PFSK-1 (cell line): ENCODE data around the gene DAPK1.

ENCODE experiments used
- FOXP2 ChIP-seq: optimal IDR thresholded peaks from 2 replicates; pipeline ENCODE3; 2011; ENCODE audit warnings: borderline replicate concordance, control low read depth, inconsistent platforms; ENCODE audit not compliant: insufficient read depth; ENCODE audit errors: extremely low read length, extremely low read depth
- POLR2AphosphoS5 ChIP-seq: IDR thresholded peaks from 2 replicates; pipeline ENCODE4 v1.6.1; 2012; ENCODE audit warnings: low read depth, mild to moderate bottlenecking, control low read depth, low read length, moderate library complexity
- SIN3A ChIP-seq: IDR thresholded peaks from 2 replicates; pipeline ENCODE4 v1.6.1; 2012; ENCODE audit warnings: mild to moderate bottlenecking, low read length, moderate library complexity, borderline replicate concordance; ENCODE audit not compliant: insufficient read depth
- TAF1 ChIP-seq: IDR thresholded peaks from 2 replicates; pipeline ENCODE4 v1.6.1; 2012; ENCODE audit warnings: low read length, control low read depth, borderline replicate concordance; ENCODE audit not compliant: insufficient read depth
- TF ChIP-seq, protein P1 (sequence below), 2 experiments: IDR thresholded peaks; 2 replicates each; pipeline versions ENCODE4 v1.6.1 to v1.8.0; 2011 to 2012; ENCODE audit warnings: low read depth in 2 of 2, low read length in 2 of 2, control low read depth in 1 of 2, inconsistent platforms in 1 of 2, mild to moderate bottlenecking in 1 of 2, moderate library complexity in 1 of 2; ENCODE audit not compliant: insufficient read depth in 1 of 2

The DAPK1 gene

DNA sequence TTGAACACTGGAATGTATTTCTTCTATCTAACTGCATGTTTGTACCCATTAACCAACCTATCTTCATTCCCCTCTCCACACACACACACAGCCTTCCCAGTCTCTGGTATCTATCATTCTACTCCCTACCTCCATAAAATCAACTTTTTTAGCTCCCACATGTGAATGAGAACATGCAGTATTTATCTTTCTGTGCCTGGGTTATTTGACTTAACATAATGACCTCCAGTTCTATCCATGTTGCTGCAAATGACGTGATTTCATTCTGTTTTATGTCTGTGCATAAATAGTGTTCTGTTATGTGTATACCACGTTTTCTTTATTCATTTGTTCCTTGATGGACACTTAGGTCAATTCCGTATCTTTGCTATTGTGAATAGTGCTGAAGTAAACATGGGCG, 189.5 kb downstream of the DAPK1 start:
- no peak for TF ChIP-seq SIN3A
- TF ChIP-seq FOXP2: no peak
- TF ChIP-seq, protein P1, sequence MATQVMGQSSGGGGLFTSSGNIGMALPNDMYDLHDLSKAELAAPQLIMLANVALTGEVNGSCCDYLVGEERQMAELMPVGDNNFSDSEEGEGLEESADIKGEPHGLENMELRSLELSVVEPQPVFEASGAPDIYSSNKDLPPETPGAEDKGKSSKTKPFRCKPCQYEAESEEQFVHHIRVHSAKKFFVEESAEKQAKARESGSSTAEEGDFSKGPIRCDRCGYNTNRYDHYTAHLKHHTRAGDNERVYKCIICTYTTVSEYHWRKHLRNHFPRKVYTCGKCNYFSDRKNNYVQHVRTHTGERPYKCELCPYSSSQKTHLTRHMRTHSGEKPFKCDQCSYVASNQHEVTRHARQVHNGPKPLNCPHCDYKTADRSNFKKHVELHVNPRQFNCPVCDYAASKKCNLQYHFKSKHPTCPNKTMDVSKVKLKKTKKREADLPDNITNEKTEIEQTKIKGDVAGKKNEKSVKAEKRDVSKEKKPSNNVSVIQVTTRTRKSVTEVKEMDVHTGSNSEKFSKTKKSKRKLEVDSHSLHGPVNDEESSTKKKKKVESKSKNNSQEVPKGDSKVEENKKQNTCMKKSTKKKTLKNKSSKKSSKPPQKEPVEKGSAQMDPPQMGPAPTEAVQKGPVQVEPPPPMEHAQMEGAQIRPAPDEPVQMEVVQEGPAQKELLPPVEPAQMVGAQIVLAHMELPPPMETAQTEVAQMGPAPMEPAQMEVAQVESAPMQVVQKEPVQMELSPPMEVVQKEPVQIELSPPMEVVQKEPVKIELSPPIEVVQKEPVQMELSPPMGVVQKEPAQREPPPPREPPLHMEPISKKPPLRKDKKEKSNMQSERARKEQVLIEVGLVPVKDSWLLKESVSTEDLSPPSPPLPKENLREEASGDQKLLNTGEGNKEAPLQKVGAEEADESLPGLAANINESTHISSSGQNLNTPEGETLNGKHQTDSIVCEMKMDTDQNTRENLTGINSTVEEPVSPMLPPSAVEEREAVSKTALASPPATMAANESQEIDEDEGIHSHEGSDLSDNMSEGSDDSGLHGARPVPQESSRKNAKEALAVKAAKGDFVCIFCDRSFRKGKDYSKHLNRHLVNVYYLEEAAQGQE (IDR thresholded peaks at IDR 0.05; ENCODE audit: insufficient read depth in 1 of 2, low read depth in 2 of 2, low read length in 2 of 2): no peak
- TF ChIP-seq POLR2AphosphoS5: no peak
- TF ChIP-seq TAF1: no peak

DNA sequence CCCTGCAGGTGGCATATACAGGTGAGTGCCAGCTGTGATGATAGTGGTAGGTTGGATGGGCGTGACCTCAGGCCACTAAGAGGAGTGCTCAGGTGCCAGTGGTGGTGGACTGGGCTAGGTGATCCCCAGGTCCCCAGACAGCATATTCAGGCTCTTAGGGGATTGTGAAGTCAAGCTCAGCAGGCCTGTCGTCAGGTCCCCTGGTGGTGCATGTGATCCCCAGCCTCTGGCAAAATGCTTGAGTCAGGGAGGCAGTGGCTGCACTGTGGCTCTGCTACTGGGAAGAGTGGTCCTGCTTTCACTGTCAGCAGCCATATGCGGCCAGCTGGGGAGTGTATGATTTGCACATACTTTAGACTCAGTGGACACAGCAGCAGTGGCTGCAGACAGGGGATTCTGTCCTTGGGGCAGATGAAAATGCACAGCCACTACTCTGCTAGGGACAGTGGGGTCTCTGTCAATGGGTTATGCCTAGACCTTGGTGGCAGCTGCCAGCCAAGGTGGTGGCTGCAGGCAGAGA, 196.6 kb downstream of the DAPK1 start:
- TF ChIP-seq, protein P1 (IDR thresholded peaks at IDR 0.05; ENCODE audit: insufficient read depth in 1 of 2, low read depth in 2 of 2, low read length in 2 of 2): no peak
- no peak for TF ChIP-seq POLR2AphosphoS5
- TF ChIP-seq FOXP2: no peak
- no peak for TF ChIP-seq SIN3A

DNA sequence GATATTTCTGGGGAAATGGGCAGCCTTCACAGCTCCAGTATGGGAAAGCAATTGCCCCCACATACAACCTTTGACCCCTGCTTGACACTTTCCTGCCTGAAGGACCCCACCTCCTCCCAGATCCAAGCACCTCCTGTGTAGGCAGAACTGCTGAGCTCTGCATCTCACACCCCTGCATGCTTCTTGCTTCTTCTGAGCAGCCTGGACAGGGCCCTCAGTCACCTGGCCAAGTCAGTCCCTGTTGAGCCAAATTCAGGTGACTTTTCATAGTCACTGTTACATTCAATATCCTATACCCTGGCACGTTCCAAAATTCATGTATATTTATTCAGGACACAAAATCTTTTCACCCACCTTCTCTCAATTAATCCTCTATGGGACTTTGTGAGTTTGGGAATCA, 197.9 kb downstream of the DAPK1 start:
- TF ChIP-seq, protein P1 (IDR thresholded peaks at IDR 0.05; ENCODE audit: insufficient read depth in 1 of 2, low read depth in 2 of 2, low read length in 2 of 2): no peak
- TF ChIP-seq POLR2AphosphoS5 (no peak), FOXP2 (no peak), SIN3A (no peak), TAF1 (no peak)

DNA sequence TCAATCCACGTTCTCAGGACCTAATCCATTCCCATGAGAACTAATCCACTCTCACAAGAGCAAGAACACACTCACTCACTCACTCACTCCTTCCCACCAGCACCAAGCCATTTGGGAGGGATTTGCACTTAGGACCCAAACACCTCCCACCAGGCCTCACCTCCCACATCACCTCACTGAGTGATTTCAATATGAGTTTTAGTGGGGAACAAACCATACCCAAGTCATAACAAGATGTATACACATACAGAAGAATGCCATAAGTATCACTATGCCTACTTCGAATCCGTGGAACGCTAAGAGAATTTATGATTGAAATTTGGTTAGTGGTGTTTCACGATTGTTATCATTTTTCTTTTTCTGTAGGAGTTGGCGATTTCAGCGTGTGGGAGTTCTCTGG, 199.0 kb downstream of the DAPK1 start:
- TF ChIP-seq, protein P1 (IDR thresholded peaks at IDR 0.05; ENCODE audit: insufficient read depth in 1 of 2, low read depth in 2 of 2, low read length in 2 of 2): no peak
- TF ChIP-seq SIN3A (no peak), TAF1 (no peak), FOXP2 (no peak), POLR2AphosphoS5 (no peak)

DNA sequence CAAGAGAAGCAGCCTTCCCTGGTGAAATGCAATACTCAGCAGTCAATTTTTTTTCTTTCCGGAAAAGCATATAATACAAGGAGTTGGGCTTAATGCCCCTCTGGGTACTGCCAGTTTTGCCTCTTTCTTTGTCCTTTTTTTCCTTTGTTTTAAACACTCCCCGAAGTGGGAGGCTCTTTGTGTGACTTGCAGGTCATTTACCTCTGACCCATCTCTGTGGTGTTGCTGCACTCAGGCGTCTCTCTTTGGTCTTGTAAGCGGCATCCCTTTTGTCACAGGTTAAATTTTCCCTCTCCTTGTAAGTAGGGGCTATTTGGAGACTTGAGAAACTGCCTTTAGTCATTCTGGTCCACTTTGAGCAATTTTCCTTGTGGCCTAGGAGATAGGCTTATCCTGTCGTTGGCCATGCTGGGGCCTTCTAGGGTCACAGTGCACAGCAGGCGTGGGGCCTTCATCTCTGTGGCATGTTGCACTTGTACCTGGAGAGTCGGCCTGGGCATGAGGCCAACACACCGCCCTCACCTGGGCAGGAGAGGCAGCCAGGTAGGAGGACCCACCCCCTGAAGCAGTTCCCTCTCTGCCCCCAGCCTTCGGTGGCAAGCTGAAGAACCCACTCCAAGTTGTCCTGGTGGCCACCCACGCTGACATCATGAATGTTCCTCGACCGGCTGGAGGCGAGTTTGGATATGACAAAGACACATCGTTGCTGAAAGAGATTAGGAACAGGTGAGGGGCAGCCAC, 200.6 kb downstream of the DAPK1 start:
- no peak for TF ChIP-seq SIN3A
